ENCODE results near the gene SLC36A4. TPM values are rescaled to one million over a fixed set of nuclear protein-coding genes. Genes with fewer than 3 reads are reported as not detected.

Gene SLC36A4
- total and polyA plus RNA-seq, 2 donors from 2014 or later, result 8.2 to 19.4 TPM

GRCh38 chr11:93128574-93128973 is 69.2 kb downstream of the SLC36A4 start:
- intact Hi-C loops (cut with DNase I), result no loop called here
- H3K36me3 ChIP-seq (ENCODE audit: control insufficient read depth in 2 of 3, insufficient read depth in 3 of 3, low read length in 3 of 3), result no peaks in the 10 kb centered on the region
- no peak overlapping the region for H3K27ac ChIP-seq (ENCODE audit: low read depth in 2 of 2, low read length in 2 of 2)
- H3K9ac ChIP-seq (ENCODE audit: low read length in 3 of 3), result no peak overlapping the region
- DNase-seq (peak in 1 of 5 donors; percentile 7), FAIRE-seq (no peak)
- H3K4me3 ChIP-seq (ENCODE audit: low read length in 3 of 3), result no peak overlapping the region
- no peaks in the 10 kb centered on the region for H3K9me3 ChIP-seq (ENCODE audit: control insufficient read depth in 2 of 3, insufficient read depth in 1 of 3, low read length in 3 of 3)
- no peaks in the 10 kb centered on the region for H3K4me1 ChIP-seq (ENCODE audit: control insufficient read depth in 2 of 3, insufficient read depth in 2 of 3, low read depth in 1 of 3, low read length in 3 of 3)
- H3K27me3 ChIP-seq (ENCODE audit: control insufficient read depth, insufficient read depth, low read length), result no peaks in the 10 kb centered on the region
- no peak for TF ChIP-seq CTCF (IDR thresholded peaks at IDR 0.05; ENCODE audit: borderline replicate concordance, extremely low read depth, insufficient read depth)

GRCh38 chr11:93123351-93123898 is 74.4 kb downstream of the SLC36A4 start:
- peak in 1 of 5 donors; percentile 32 for DNase-seq
- TF ChIP-seq CTCF (IDR thresholded peaks at IDR 0.05; ENCODE audit: borderline replicate concordance, extremely low read depth, insufficient read depth), result no peak

GRCh38 chr11:93122535-93123235 is 75.1 kb downstream of the SLC36A4 start:
- H3K27me3 ChIP-seq (ENCODE audit: control insufficient read depth, insufficient read depth, low read length), result no peaks in the 10 kb centered on the region
- no peak overlapping the region for H3K4me3 ChIP-seq (ENCODE audit: low read length in 3 of 3)
- no peak for TF ChIP-seq CTCF (IDR thresholded peaks at IDR 0.05; ENCODE audit: borderline replicate concordance, extremely low read depth, insufficient read depth)
- intact Hi-C loops (cut with DNase I), result no loop called here
- H3K4me1 ChIP-seq (ENCODE audit: control insufficient read depth in 2 of 3, insufficient read depth in 2 of 3, low read depth in 1 of 3, low read length in 3 of 3), result no peaks in the 10 kb centered on the region
- H3K36me3 ChIP-seq (ENCODE audit: control insufficient read depth in 2 of 3, insufficient read depth in 3 of 3, low read length in 3 of 3), result no peaks in the 10 kb centered on the region
- no peak overlapping the region for H3K9ac ChIP-seq (ENCODE audit: low read length in 3 of 3)
- H3K27ac ChIP-seq (ENCODE audit: low read depth in 2 of 2, low read length in 2 of 2), result no peak overlapping the region
- FAIRE-seq (no peak), DNase-seq (no peak)
- no peaks in the 10 kb centered on the region for H3K9me3 ChIP-seq (ENCODE audit: control insufficient read depth in 2 of 3, insufficient read depth in 1 of 3, low read length in 3 of 3)

More at GRCh38 chr11:93123351-93123898, 74.4 kb downstream of the SLC36A4 start:
- Histone ChIP-seq H3K27me3 (ENCODE audit: control insufficient read depth, insufficient read depth, low read length) (no peaks in the 10 kb centered on the region), H3K36me3 (ENCODE audit: control insufficient read depth in 2 of 3, insufficient read depth in 3 of 3, low read length in 3 of 3) (no peaks in the 10 kb centered on the region), H3K4me3 (ENCODE audit: low read length in 3 of 3) (no peak overlapping the region), H3K4me1 (ENCODE audit: control insufficient read depth in 2 of 3, insufficient read depth in 2 of 3, low read depth in 1 of 3, low read length in 3 of 3) (no peaks in the 10 kb centered on the region), H3K9me3 (ENCODE audit: control insufficient read depth in 2 of 3, insufficient read depth in 1 of 3, low read length in 3 of 3) (no peaks in the 10 kb centered on the region), H3K9ac (ENCODE audit: low read length in 3 of 3) (no peak overlapping the region), H3K27ac (ENCODE audit: low read depth in 2 of 2, low read length in 2 of 2) (no peak overlapping the region)
- intact Hi-C loops (cut with DNase I), result no loop called here
- FAIRE-seq, result no peak

Data from kidney (tissue), 14 donors.